Esophagus muscularis mucosa (tissue), 4 donors: ENCODE data around the gene TOR2A. TPM values are rescaled to one million over a fixed set of nuclear protein-coding genes. Genes with fewer than 3 reads are reported as not detected.

Source experiments
- DNase-seq: peaks from one replicate; pipeline ENCODE4 v3.0.0-alpha.2; 2017; ENCODE audit errors: extremely low spot score
- H3K27ac ChIP-seq, 4 donors: fragments of 200-600 bp; sonication (generic); replicated peaks in 1 of 4; 1 replicate in 3 of 4; 2 replicates in 1 of 4; pipeline ENCODE4 v1.5.1; 2016 to 2019; ENCODE audit warnings: mild to moderate bottlenecking in 1 of 4
- H3K27me3 ChIP-seq, 4 donors: fragments of 200-600 bp; sonication (generic); one replicate each; pipeline versions ENCODE4 v1.5.1 to v1.6.0; 2016 to 2019
- H3K36me3 ChIP-seq, 4 donors: fragments of 200-600 bp; sonication (generic); one replicate each; pipeline ENCODE4 v1.5.1; 2016 to 2019
- H3K4me1 ChIP-seq, 4 donors: fragments of 200-600 bp; sonication (generic); one replicate each; pipeline ENCODE4 v1.5.1; 2016 to 2019
- H3K4me3 ChIP-seq, 4 donors: fragments of 200-600 bp; sonication (generic); 1 replicate in 2 of 4; 2 replicates in 2 of 4; pipeline ENCODE4 v1.5.1; 2016 to 2019; ENCODE audit warnings: mild to moderate bottlenecking in 4 of 4, moderate library complexity in 1 of 4
- H3K9me3 ChIP-seq, 4 donors: fragments of 200-600 bp; sonication (generic); 1 replicate in 3 of 4; 2 replicates in 1 of 4; pipeline ENCODE4 v1.5.1; 2016 to 2019
- CTCF ChIP-seq, 3 experiments: fragments of 200-600 bp in 2 of 3; fragments of 450-650 bp in 1 of 3; sonication (generic) in 2 of 3; IDR thresholded peaks; one replicate each; pipeline ENCODE4 v1.5.1; 2017 to 2019; ENCODE audit warnings: antibody characterized with exemption in 3 of 3, mild to moderate bottlenecking in 2 of 3, moderate library complexity in 1 of 3
- EP300 ChIP-seq: sonication (generic); formaldehyde crosslinking; IDR thresholded peaks from one replicate; pipeline ENCODE4 v1.6.1; 2017; ENCODE audit warnings: antibody characterized with exemption
- POLR2A ChIP-seq: fragments of 450-650 bp; IDR thresholded peaks from one replicate; pipeline ENCODE4 v1.6.1; 2017; ENCODE audit warnings: antibody characterized with exemption, moderate library complexity, mild to moderate bottlenecking, low read depth
- POLR2AphosphoS5 ChIP-seq, 2 donors: sonication (generic); formaldehyde crosslinking; IDR thresholded peaks; one replicate each; pipeline ENCODE4 v1.6.1; 2017; ENCODE audit warnings: antibody characterized with exemption in 2 of 2
- WGBS: methylation state at CpG from one replicate; pipeline ENCODE4 v1.1.5; 2018; 5-methylcytosine and 5-hydroxymethylcytosine counted together
- intact Hi-C: fragments of 100-400 bp; cut with DNase I; formaldehyde crosslinking; loops from one replicate; pipeline ENCODE4 v1.15.1; 2023
- total RNA-seq, 4 donors: library from RNA; depleted of rRNA; stranded (reverse); fragments of >200 nt; gene quantifications; one replicate each; pipeline versions ENCODE4 v1.1.0 to v1.2.1, GENCODE V29; 2016

The TOR2A gene
- total RNA-seq, 4 donors from 2014 or later, result 5.4 to 9.2 (median 7.0) TPM

GRCh38 chr9:127726871-127727270 is 8.2 kb downstream of the TOR2A start:
- no peaks in the 10 kb centered on the region for H3K9me3 ChIP-seq
- no peak for TF ChIP-seq CTCF (IDR thresholded peaks at IDR 0.05)
- TF ChIP-seq POLR2A, result no peak
- no peak for TF ChIP-seq POLR2AphosphoS5 (IDR thresholded peaks at IDR 0.05)
- TF ChIP-seq EP300, result no peak
- H3K36me3 ChIP-seq, result peaks cover 5 to 16% (median 13%) of the 10 kb centered on the region in 4 donors
- no peak for DNase-seq
- peaks cover 0 to 9% (median 9%) of the 10 kb centered on the region in 4 donors for H3K4me1 ChIP-seq
- intact Hi-C loops, result no loop called here
- no peak overlapping the region for H3K27ac ChIP-seq
- H3K27me3 ChIP-seq, result peaks cover 0 to 22% (median 0%) of the 10 kb centered on the region in 4 donors
- 73% methylated on average over 5 of the region's 8 CpGs for whole genome bisulfite sequencing
- H3K4me3 ChIP-seq, result no peak overlapping the region

GRCh38 chr9:127724012-127724411 is 11.1 kb downstream of the TOR2A start:
- intact Hi-C loops, result no loop called here
- Histone ChIP-seq H3K36me3 (no peaks in the 10 kb centered on the region), H3K9me3 (no peaks in the 10 kb centered on the region), H3K27ac (no peak overlapping the region), H3K27me3 (peaks cover 0 to 35% (median 0%) of the 10 kb centered on the region in 4 donors), H3K4me3 (no peak overlapping the region), H3K4me1 (peaks cover 0 to 9% (median 7%) of the 10 kb centered on the region in 4 donors)
- DNase-seq, result no peak
- WGBS, result 74% methylated on average over 5 of the region's 23 CpGs
- TF ChIP-seq POLR2A (no peak), CTCF (IDR thresholded peaks at IDR 0.05) (no peak), POLR2AphosphoS5 (IDR thresholded peaks at IDR 0.05) (no peak), EP300 (no peak)

GRCh38 chr9:127723444-127723843 is 11.7 kb downstream of the TOR2A start:
- Histone ChIP-seq H3K27ac (no peak overlapping the region), H3K4me3 (no peak overlapping the region), H3K9me3 (no peaks in the 10 kb centered on the region), H3K4me1 (peaks cover 0 to 9% (median 7%) of the 10 kb centered on the region in 4 donors), H3K36me3 (no peaks in the 10 kb centered on the region), H3K27me3 (peaks cover 0 to 35% (median 0%) of the 10 kb centered on the region in 4 donors)
- intact Hi-C loops, result no loop called here
- no peak for DNase-seq
- WGBS, result 94% methylated on average over 3 of the region's 5 CpGs
- TF ChIP-seq POLR2AphosphoS5 (IDR thresholded peaks at IDR 0.05), result no peak
- TF ChIP-seq POLR2A, result no peak
- no peak for TF ChIP-seq EP300
- no peak for TF ChIP-seq CTCF (IDR thresholded peaks at IDR 0.05)

- no peak for DNase-seq
- peaks cover 0 to 9% (median 7%) of the 10 kb centered on the region in 4 donors for H3K4me1 ChIP-seq
- TF ChIP-seq POLR2AphosphoS5 (IDR thresholded peaks at IDR 0.05), result no peak
- TF ChIP-seq EP300, result no peak
- TF ChIP-seq CTCF (IDR thresholded peaks at IDR 0.05), result no peak
- TF ChIP-seq POLR2A, result no peak
- 92% methylated on average over 5 of the region's 13 CpGs for WGBS
- H3K36me3 ChIP-seq, result no peaks in the 10 kb centered on the region
- peaks cover 0 to 35% (median 0%) of the 10 kb centered on the region in 4 donors for H3K27me3 ChIP-seq
- H3K4me3 ChIP-seq, result no peak overlapping the region
- H3K9me3 ChIP-seq, result no peaks in the 10 kb centered on the region
- intact Hi-C loops, result no loop called here
- H3K27ac ChIP-seq, result no peak overlapping the region
Measured at GRCh38 chr9:127723013-127723412, 12.1 kb downstream of the TOR2A start.
